ENCODE data around the gene ELMO1.

DNA sequence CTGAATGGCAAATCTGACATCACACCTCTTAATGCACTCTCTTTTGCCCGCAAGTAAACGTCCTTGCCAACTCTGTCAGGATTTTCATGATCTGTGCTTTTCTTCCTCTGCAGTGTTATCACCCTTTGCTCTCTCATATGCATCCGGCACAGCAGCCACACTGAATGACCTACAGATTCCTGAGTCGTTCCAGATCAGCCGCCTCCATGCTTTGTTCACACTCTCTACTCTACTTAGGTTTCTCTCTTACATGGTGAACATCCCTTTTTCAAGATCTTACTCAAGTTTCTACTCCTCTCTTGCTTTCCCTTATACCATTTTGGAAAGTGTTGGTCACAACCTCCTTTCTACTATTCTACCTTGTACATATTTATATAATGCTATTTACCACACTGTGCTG lies 596.6 kb downstream of the ELMO1 start:
- TF ChIP-seq, protein P1, sequence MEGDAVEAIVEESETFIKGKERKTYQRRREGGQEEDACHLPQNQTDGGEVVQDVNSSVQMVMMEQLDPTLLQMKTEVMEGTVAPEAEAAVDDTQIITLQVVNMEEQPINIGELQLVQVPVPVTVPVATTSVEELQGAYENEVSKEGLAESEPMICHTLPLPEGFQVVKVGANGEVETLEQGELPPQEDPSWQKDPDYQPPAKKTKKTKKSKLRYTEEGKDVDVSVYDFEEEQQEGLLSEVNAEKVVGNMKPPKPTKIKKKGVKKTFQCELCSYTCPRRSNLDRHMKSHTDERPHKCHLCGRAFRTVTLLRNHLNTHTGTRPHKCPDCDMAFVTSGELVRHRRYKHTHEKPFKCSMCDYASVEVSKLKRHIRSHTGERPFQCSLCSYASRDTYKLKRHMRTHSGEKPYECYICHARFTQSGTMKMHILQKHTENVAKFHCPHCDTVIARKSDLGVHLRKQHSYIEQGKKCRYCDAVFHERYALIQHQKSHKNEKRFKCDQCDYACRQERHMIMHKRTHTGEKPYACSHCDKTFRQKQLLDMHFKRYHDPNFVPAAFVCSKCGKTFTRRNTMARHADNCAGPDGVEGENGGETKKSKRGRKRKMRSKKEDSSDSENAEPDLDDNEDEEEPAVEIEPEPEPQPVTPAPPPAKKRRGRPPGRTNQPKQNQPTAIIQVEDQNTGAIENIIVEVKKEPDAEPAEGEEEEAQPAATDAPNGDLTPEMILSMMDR (IDR thresholded peaks at IDR 0.05): no peak
- TF ChIP-seq POLR2A (IDR thresholded peaks at IDR 0.05): no peak

Measured in body of pancreas (tissue), 4 donors.